ENCODE measurements around the gene SSR1.
"Not testable (repeated sequence)": the region's sequence is repeated elsewhere in the genome, so short reads cannot be mapped to it uniquely, and the experiment has no call there.

The SSR1 gene

DNA sequence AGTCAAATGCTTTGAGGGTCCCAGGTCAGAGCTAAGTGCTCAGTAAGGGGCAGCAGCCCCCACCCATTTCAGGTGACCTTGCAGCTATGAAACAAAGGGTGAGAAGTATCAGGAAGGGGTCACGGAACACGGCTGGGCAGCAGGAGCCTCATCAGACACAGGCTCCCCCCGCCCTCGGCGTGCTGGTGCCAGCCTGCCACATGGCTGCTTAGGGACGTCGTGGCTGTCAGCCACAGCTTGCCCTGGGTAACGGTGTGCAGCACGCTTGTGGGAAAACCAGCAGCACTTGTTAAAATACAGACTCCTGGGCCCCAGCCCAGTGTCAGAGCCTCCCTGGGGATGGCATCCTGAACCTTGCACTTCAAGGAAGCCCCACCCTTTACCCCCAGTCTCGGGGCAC is 39.3 kb downstream of the SSR1 start:
- no peak for DNase-seq

DNA sequence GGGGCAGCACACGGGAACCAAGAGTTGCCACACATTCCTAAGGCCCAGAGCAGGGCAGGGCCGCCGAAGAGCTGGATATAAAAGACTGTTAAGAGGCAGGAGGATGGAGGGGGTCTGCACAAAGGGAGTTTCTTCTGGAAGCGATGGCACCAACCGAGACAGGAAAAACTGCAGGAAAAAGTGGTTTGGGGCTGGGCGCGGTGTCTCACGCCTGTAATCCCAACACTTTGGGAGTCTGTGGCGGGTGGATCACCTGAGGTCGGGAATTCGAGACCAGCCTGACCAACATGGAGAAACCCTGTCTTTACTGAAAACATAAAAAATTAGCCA is 41.8 kb downstream of the SSR1 start:
- DNase-seq: no peak

DNA sequence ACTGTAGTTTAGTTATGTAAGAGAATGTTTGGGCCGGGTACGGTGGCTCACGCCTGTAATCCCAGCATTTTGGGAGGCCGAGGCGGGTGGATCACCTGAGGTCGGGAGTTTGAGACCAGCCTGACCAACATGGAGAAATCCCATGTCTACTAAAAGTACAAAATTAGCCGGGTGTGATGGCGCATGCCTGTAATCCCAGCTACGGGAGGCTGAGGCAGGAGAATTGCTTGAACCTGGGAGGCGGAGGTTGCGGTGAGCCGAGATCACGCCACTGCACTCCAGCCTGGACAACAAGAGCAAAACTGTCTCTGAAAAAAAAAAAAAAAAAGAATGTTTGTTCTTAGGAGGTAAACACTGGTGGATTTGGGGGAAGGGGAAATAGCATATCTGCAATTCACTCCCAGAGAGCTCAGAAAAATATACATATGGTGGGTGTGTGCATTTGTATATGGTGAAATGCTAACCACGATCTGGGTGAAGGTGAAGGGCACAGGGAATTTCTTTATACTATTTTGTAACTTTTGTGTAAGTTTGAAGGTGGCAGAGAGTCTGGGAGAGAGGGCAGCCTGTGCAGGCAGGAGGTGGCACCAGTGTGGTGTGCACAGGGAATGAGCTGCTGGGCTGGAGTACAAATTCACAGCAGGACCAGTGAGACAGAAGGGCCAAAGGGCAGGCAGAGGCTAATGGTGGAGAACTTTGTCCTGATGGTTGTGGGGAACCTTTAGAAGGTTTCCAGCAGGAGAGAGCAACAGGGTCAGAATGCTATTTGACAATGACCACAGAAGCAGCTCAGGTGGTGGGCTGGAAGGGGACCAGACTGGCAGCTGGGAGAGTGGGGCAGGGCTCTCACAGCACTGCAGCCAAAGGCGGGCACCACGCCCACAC is 42.4 kb downstream of the SSR1 start:
- no peak for DNase-seq

DNA sequence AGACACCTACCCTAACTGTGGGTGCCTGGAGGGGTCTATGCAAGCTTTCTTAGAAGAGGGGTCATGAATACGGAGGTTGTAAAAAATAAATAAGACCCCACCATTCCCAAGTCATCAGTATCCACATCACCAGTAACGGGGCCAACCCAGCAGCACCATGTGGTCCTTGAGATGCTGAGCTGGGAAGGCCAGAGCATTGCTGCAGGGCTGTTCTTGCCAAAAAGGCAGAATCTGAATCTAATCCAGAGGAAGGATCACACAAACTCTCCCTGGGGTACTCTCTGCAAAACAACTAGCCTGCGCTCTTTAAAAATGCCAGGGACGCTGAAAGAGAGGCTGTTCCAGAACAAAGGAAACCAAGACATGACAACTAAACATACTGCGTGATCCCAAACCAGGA is 43.2 kb downstream of the SSR1 start:
- DNase-seq: no peak

DNA sequence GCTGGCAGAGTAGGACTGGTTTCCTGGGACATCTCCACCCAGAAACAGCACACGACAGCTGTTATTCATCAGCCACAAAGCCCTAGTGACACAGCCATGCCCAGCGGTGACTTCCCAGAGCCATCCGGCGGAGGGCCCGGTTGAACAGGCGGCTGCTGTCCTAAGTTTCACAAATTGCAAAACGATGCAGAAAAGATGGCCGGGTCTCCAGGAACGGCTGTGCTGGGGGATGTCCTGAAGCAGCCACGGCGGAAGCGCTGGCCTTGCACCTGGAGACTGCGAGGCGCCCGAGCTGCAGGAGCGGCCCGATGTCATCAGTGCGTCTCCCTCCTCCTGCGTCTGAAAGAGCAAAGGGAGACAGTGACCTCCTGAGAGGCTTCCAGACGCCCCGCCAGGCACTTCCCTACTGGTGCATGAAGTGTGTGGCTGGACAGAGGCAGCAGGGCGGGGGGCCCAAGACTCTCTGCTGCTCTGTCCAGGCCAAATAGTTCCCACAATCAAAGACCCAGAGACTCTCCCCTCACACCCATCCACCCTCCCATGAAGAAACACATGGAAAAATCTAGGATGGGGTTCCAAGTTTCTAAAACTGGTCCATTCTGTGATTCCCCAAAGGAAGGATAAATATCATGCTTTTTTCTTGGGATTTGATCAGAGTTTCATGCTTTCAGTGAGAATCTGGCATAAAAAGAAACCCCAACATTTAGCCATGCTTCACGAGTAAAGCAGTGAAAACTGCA is 44.0 kb downstream of the SSR1 start:
- no peak for DNase-seq

DNA sequence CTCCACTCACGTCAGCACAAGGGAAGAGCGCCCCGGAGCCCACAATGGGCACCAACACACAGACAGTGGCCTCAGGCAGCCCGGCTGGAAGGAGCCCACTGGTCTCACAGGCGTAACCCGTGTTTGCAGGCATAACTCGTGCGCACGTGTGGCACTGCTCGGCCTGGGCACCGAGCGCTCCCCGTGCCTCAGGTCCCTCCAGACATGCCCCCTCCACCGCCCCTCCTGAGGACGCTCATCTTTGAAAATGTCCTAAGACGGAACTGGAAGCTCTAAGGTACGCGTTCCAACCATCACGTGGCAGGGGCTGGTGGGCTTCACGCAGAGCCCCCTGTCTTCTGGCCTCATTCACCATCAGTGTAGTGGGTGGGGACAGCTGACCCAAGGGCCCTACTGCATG is 44.6 kb downstream of the SSR1 start:
- DNase-seq: no peak

DNA sequence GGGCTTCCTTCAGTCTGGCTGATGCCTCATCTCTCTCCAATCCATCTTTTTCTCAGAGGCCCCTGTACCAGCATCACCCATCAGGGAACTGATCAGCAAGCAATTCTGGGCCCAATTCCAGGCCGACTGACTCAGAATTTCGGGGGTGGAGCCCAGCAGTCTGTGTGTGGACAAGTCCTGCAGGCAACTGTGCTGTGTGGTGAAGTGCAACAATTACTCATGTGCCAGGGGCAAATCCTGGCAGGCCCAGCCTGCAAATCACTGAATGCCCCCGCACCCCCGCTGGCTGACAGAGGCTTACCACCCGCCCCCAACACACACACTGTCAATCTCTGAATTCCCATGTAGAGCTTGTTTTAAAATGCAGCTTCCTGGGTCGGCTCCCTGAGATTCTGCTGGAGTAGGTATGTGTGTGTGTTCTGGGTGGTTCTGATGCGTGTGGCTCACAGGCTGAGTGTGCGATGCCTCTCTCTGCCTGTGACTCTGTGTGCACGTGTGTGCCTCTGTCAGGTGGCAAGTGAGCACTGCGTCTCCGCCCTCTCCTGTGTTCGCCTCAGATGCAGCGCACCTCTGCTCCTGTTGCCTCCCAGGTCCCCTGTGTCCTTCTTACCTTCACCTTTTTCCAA is 45.4 kb downstream of the SSR1 start:
- peak; percentile 87 for DNase-seq

DNA sequence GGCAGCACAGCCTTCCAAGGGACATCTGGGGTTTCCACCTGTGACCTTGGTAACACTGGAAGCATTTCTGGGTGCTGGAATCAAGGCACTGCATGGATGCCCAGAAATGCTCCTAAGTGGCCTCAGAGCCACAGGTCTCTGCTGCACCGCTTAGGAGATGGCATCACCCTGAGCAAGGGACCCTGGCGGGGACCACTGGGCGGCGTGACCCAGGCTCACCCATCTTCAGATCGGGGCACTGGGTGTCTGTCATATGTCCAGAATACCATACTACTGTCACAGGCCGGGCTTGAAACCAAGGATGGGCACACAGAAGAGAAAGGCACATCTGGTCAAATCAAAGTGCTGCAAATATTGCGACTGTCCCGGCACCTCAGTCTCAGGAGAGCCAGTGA is 45.9 kb downstream of the SSR1 start:
- DNase-seq: no peak

DNA sequence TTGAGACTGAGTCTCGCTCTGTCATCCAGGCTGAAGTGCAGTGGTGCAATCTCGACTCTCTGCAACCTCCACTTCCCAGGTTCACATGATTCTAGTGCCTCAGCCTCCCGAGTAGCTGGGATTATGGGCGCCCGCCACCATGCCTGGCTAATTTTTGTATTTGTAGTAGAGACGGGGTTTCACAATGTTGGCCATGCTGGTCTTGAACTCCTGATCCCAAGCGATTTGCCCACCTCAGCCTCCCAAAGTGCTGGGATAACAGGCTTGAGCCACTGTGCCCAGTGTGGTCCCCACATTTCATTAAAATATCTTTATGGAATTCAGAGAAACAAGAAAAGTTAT is 47.6 kb downstream of the SSR1 start:
- not testable (repeated sequence) for DNase-seq

DNA sequence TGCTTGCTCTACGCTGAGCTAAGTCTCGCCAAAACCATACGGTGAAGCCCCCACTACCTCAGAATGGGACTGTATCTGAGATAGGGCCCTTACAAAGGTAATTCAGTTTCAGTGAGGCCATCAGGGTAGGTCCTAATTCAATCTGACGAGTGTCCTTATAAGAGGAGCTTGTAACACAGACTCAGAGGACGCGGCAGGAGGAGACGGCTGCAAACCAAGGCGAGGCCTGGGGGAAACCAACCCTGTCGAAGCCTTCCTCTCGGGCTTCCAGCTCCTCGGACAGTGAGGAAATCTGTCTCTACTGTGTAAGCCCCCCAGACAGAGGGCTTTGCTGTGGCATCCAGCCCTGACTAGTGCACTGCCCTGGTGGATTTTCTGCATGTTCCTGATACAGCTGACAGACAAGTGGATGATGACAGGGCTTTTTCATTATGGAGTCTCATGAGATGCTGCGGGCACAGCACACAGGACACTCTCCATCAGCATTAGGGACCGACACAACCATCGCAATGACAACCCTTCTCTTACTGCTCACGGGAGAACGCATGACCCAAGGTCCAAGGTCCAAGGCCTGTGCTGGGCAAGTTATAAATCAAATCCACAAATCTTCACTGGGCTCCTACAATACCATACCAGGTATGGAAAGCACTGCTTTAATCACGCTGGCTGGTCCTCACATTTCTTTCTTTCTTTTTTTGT is 48.2 kb downstream of the SSR1 start:
- DNase-seq: no peak

DNA sequence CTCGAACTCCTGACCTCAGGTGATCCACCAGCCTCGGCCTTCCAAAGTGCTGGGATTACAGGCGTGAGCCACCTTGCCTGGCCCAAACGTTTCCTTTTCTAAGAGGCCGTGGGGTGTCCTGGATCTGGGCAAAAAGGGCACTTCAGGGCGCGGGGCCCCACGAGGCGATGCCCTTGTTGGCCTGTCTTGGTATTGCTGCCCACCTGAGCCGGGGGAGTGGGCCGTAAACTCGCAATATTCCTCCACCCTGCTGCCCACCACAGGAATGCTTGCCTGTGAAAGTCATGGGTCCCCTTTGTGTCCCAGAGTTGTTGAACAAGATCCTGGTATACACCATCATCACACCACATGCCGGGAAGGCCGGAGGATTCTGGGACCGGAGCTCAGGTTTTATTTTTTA is 49.0 kb downstream of the SSR1 start:
- DNase-seq: no peak

DNA sequence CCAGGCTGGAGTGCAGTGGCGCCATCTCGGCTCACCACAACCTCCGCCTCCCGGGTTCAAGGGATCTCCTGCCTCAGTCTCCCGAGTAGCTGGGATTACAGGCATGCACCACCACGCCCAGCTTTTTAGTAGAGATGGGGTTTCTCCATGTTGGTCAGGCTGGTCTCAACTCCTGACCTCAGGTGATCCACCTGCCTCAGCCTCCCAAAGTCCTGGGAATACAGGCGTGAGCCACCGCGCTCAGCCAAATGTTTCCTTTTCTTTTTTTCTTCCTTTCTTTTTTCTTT is 49.5 kb downstream of the SSR1 start:
- not testable (repeated sequence) for DNase-seq

DNA sequence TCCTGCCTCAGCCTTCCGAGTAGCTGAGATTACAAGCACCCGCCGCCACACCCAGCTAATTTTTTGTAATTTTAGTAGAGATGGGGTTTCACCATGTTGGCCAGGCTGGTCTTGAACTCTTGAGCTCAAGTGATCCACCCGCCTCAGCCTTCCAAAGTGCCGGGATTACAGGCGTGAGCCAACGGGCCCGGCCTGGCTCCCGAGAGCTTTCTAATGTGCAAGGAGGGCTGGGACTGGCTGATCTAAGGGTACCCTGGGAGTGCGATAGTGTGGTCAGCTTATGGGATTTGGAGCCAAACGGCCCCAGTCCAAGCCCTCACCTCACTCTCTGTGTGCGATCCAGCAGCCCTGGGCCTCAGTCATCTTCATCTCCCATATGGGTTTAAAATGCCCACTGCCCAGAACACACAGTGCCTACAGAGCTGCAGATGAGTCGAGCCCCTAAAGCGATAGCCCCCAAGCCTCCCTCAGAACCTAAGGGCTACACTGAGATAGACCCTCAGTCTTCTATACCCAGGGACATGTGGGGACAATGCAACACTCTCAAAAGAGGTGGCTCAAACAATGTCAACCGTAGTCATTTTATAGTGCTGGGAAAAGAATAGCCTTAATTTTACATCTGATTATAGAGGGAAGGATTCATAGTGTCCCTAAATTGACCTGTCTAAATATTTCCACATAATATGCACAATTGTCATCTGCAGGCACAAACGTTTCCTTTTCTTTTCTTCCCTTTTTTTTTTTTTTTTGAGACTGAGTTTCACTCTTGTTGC is 50.1 kb downstream of the SSR1 start:
- no peak for DNase-seq

DNA sequence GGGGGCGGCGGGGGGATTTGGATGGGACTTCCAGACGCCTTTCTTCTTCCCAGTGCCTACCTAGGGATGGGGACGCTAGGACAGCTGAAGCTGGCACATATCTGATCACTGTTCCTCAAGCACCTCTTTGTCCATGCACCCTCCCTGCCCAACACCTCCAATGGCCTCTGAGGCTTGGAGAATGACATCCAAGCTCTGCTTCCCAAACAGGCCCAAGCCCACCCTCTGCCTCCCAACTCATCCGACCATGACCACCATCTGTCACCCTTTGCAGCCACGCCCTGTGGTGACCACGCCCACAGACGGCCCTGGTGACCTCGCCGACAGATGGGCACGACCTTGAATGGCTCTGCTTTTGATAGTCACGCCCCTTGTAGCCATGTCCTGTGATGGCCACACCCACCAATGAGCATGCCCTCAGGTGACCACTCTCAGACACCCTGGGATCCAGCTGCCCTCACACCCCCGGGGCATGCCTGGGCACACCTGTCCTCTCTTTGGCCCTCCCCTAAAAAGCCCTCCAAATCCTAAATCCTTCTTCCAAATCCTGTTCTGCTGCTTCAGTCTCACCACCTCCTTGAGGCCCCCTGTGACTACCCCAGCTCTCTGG is 51.0 kb downstream of the SSR1 start:
- DNase-seq: no peak

DNA sequence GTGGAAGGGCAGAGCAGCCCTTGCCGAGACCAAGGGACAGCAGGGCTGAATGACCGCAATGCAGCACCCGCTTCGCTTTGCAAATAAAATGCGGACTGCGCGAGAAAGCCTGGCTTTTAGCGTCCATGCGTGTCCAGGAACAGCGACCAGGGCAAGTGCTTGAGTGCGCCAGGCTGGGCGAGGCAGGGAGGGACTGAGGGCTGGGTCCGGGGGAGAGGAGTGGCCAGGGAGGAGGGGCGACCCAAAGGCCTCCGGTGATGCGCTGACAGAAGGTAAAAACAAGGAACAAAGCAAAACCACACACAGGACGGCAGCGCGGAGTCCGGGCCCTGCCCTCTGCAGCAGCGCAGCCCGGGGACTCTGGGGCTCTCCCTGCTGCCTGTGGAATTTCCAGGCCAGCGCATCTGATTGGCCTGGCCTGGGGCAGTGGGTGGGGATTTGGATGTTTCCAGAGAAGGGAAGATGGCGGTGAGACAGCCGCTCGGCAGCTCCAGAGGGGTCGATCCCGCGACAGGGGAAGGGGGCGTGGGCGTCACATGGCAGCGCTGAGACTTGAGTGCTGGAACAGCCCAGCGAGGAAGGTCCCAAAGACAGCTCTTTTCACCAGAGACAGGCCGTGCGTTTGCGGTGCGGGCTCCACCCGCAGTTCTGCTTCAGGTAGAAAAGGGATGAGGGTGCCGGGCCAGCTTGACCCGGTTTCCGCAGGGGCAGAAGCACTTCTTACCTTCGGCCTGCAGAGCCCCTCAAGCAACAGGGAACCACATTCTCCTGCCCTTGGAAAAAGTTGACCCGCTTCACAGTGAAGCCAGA is 51.8 kb downstream of the SSR1 start:
- DNase-seq: peak; percentile 50

DNA sequence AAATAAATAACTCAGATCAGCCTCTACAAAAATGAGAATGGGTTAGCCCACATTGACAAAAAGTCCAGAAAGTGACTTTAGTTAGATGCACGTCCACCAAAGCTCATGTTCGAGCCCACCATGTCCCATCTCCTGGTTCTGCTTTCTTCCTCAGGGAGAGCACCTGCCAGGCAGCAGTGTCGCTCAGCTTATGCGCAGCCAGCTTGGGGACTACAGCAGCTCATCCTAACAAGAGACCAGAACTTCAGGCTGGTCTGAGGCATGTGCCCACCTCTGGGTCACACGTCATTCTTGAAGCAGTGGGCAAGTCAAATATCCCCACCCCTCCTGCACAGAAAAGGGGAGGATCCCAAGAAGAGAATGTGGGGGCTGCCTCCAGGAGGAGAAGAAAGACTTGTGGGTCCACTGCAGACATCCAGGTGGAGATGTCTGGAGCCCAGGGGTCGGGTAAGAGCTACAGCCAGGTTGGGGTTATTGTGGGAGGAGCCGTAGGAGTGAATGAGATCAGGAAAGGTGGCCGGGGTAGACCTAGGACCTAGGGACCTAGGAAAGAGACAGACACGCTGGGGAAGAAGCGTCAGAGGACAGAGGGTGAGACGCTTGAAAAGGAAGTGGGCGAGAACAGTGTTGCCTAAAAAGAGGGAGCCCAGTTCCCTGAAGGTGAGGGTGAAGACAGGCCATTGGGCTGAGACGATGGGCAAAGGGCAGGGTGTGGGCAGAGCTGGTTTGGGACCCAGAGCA is 52.5 kb downstream of the SSR1 start:
- no peak for DNase-seq

DNA sequence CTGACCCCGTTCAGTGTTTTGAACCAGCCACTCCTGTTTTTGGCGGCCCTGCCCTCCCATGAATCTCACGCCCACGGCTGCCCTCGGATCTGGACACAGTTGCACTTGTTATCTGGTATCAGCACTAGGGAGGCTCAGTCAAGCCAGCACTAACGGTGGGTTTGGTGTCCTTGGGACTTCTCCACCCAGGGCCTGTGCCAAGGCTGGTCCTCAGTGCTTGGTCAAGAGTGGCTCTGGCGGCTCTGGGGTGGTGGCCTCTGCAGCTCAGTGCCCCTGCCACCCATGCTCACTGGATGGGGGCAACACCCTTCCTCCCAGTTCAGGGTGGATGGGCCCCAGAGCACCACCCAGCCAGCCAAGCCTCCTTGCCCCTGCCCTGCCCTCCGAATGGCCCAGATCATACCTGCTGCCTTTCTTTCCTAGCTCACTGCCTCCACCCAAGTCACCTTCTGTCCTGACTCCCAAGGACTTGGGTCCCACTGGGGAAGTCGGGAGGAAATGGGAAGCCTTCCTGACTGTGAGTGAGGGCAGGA is 54.7 kb downstream of the SSR1 start:
- DNase-seq: no peak

DNA sequence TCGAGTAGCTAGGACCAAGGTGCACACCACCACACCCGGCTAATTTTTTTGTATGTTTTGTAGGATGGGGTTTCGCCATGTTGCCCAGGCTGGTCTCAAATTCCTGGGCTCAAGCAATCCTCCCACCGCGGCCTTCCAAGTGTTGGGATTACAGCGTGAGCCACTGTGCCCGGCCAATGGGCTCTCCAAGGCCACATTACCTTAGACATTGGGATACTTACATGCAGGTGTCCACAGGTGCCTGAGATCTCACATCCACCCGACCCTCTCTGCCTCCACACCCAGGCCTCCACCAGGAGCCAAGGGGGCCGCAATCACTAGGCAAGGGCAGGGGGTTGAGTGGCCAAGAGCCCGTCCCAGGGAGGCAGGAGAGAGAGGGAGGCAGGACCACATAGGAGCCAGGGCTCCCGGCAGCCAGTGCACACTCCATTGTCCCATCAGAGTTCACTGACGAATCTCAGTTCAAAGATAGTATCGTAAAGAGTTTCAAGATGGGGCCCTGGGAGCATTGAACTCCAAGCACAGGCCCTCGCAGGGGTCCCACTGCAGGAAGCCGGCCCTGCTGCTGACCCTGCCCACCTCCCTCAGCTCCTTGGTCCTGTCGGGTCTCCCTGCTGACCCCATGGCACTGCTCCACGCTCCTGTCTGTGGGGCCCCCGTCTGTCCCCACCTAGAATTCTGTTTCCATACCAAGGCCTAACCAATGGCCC is 55.3 kb downstream of the SSR1 start:
- no peak for DNase-seq

DNA sequence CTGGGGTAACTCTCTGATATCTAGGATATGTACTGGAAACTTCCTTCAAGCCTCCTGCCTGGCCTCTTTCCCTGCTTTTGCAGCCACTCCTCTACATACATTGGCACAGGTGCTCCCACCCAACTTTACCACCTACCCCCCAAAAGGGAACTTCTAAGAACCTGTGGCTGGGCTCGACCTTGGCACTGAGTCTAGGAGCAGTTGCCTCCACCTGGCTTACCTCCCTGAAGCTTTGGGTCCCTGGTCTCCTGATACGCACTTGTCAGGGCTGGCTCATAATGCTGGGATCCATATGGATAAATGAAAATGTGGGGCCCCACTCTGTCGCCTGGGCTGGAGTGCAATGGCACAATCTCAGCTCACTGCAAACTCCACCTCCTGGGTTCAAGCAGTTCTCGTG is 56.2 kb downstream of the SSR1 start:
- DNase-seq: no peak

DNA sequence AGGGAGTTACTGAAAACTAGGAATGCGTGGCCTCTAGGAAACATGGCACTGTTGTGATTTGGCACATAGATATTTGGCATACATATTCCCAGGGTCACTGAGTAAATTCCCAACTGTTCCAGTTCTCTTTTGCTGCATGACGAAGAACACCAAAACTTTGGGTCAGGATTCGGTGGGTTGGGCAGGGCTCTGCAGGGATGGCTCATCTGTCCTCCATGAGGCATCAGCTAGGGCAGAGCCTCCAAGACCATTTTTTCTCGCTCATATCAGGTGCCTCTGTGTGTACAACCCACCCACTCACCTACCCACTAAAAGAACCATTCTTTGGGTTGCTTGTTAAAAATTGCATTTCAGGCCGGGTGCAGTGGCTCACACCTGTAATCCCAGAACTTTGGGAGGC is 57.1 kb downstream of the SSR1 start:
- no peak for DNase-seq
